Measurements from ENCODE around the gene SLC22A12.

Gene SLC22A12

GRCh38 chr11:64590763-64591221, at the start of gene SLC22A12:
TSS of gene SLC22A12 (plus strand) at chr11:64591220. CDS start at chr11:64591557, 337 bp downstream.
- H3K4me3 ChIP-seq (ENCODE audit: low read depth, low read length), result no peak within 1 kb of the TSS
- H3K36me3 ChIP-seq (ENCODE audit: control insufficient read depth, insufficient read depth, low read length), result no peaks in the 10 kb centered on the region
- no peaks in the 10 kb centered on the region for H3K27me3 ChIP-seq (ENCODE audit: control insufficient read depth, insufficient read depth, low read length)
- H3K4me1 ChIP-seq (ENCODE audit: control insufficient read depth, insufficient read depth, low read length), result no peaks in the 10 kb centered on the region
- no peak within 1 kb of the TSS for H3K27ac ChIP-seq (ENCODE audit: low read depth, low read length)
- no peak within 1 kb of the TSS for H3K9ac ChIP-seq (ENCODE audit: low read depth, low read length)
- H3K9me3 ChIP-seq (ENCODE audit: control insufficient read depth, insufficient read depth, low read length), result peaks cover 11% of the 10 kb centered on the region; the same call in 1 of the 2 replicates

- H3K4me3 ChIP-seq (ENCODE audit: low read depth, low read length), result no peak overlapping the region
- no peak overlapping the region for H3K9ac ChIP-seq (ENCODE audit: low read depth, low read length)
- no peaks in the 10 kb centered on the region for H3K9me3 ChIP-seq (ENCODE audit: control insufficient read depth, insufficient read depth, low read length)
- H3K36me3 ChIP-seq (ENCODE audit: control insufficient read depth, insufficient read depth, low read length), result no peaks in the 10 kb centered on the region
- H3K27me3 ChIP-seq (ENCODE audit: control insufficient read depth, insufficient read depth, low read length), result no peaks in the 10 kb centered on the region
- H3K4me1 ChIP-seq (ENCODE audit: control insufficient read depth, insufficient read depth, low read length), result peaks cover 8% of the 10 kb centered on the region; the same call in 1 of the 2 replicates
- no peak overlapping the region for H3K27ac ChIP-seq (ENCODE audit: low read depth, low read length)
Observed at GRCh38 chr11:64542172-64543125, 48.6 kb upstream of the SLC22A12 start.

DNA sequence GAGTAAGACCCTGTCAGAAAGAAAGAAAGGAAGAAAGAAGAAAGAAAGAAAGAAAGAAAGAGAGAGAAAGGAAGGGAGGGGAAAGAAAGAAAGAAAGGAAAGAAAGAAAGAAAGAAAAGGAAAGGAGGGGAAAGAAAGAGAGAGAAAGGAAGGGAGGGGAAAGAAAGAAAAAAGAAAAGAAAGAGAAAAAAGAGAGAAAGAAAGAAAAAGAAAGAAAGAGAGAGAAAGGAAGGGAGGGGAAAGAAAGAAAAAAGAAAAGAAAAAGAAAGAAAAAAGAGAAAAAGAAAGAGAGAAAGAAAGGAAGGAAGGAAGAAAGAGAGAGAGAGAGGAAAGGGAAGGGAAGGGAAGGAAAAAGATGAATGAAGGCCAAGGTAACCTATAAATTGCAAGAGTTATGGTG, 47.2 kb upstream of the SLC22A12 start:
- H3K9me3 ChIP-seq (ENCODE audit: control insufficient read depth, insufficient read depth, low read length), result no peaks in the 10 kb centered on the region
- no peak overlapping the region for H3K9ac ChIP-seq (ENCODE audit: low read depth, low read length)
- peaks cover 8% of the 10 kb centered on the region; the same call in 1 of the 2 replicates for H3K4me1 ChIP-seq (ENCODE audit: control insufficient read depth, insufficient read depth, low read length)
- no peak overlapping the region for H3K4me3 ChIP-seq (ENCODE audit: low read depth, low read length)
- no peaks in the 10 kb centered on the region for H3K27me3 ChIP-seq (ENCODE audit: control insufficient read depth, insufficient read depth, low read length)
- H3K27ac ChIP-seq (ENCODE audit: low read depth, low read length), result no peak overlapping the region
- H3K36me3 ChIP-seq (ENCODE audit: control insufficient read depth, insufficient read depth, low read length), result no peaks in the 10 kb centered on the region

DNA sequence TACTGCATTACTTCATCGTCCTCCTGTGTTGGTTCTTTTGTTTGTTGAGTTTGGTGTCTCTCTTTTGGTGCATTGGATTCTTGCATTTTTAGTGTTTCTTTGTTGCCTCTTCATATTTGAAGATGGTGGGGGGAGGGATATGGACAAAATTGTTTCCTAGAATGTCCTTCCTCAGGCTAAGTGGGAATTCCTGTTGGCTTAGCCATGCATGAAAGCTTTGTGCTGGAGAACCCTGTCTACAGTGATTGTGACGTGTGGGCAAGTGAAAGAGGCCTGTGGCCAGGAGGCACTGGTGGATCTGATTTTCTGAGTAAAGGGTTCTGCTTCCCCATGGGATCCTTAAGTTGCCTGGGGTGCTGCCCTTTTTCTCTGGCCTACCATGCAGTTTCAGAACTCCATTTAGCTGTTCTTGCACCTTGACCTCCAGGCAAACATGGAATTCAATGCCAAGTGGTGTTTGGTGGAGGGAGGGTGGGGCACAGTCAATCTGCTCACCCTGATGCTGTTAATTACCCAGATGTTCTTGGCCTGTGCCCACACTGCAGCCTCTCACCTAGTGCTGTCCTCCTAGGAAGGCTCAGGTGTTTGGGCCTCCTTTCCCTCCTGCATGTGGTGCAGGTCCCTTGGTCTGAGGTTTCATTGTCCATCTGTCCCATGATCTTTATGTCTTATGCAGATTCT, 46.3 kb upstream of the SLC22A12 start:
- H3K4me1 ChIP-seq (ENCODE audit: control insufficient read depth, insufficient read depth, low read length), result peaks cover 4% of the 10 kb centered on the region; the same call in 1 of the 2 replicates
- H3K9me3 ChIP-seq (ENCODE audit: control insufficient read depth, insufficient read depth, low read length), result no peaks in the 10 kb centered on the region
- H3K9ac ChIP-seq (ENCODE audit: low read depth, low read length), result no peak overlapping the region
- H3K4me3 ChIP-seq (ENCODE audit: low read depth, low read length), result no peak overlapping the region
- H3K27me3 ChIP-seq (ENCODE audit: control insufficient read depth, insufficient read depth, low read length), result no peaks in the 10 kb centered on the region
- no peak overlapping the region for H3K27ac ChIP-seq (ENCODE audit: low read depth, low read length)
- H3K36me3 ChIP-seq (ENCODE audit: control insufficient read depth, insufficient read depth, low read length), result no peaks in the 10 kb centered on the region

GRCh38 chr11:64545619-64546018, 45.4 kb upstream of the SLC22A12 start:
- no peaks in the 10 kb centered on the region for H3K9me3 ChIP-seq (ENCODE audit: control insufficient read depth, insufficient read depth, low read length)
- H3K4me3 ChIP-seq (ENCODE audit: low read depth, low read length), result no peak overlapping the region
- no peaks in the 10 kb centered on the region for H3K4me1 ChIP-seq (ENCODE audit: control insufficient read depth, insufficient read depth, low read length)
- H3K36me3 ChIP-seq (ENCODE audit: control insufficient read depth, insufficient read depth, low read length), result no peaks in the 10 kb centered on the region
- H3K27ac ChIP-seq (ENCODE audit: low read depth, low read length), result no peak overlapping the region
- no peak overlapping the region for H3K9ac ChIP-seq (ENCODE audit: low read depth, low read length)
- no peaks in the 10 kb centered on the region for H3K27me3 ChIP-seq (ENCODE audit: control insufficient read depth, insufficient read depth, low read length)

DNA sequence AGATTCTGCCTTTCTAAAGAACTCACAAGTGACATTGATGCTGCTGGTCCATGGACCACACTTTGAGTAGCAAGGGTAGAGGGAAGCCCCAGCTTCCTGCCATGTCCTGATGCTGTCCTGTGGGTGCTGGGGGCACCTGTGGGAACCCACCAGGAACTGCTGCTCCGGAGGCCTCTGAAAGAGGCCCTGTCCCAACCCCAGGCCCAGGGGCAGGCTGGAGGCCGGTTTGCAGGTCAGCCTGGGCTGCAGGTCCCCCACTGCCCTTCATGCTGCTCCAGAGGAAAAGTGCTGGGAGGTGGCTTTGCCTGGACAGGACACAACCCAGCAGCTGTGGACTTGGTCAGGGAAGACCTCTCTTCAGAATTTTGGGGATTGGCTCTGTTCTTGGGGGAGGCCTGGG, 44.8 kb upstream of the SLC22A12 start:
- no peaks in the 10 kb centered on the region for H3K27me3 ChIP-seq (ENCODE audit: control insufficient read depth, insufficient read depth, low read length)
- H3K9ac ChIP-seq (ENCODE audit: low read depth, low read length), result no peak overlapping the region
- H3K4me1 ChIP-seq (ENCODE audit: control insufficient read depth, insufficient read depth, low read length), result no peaks in the 10 kb centered on the region
- H3K36me3 ChIP-seq (ENCODE audit: control insufficient read depth, insufficient read depth, low read length), result no peaks in the 10 kb centered on the region
- no peak overlapping the region for H3K4me3 ChIP-seq (ENCODE audit: low read depth, low read length)
- H3K27ac ChIP-seq (ENCODE audit: low read depth, low read length), result no peak overlapping the region
- no peaks in the 10 kb centered on the region for H3K9me3 ChIP-seq (ENCODE audit: control insufficient read depth, insufficient read depth, low read length)

DNA sequence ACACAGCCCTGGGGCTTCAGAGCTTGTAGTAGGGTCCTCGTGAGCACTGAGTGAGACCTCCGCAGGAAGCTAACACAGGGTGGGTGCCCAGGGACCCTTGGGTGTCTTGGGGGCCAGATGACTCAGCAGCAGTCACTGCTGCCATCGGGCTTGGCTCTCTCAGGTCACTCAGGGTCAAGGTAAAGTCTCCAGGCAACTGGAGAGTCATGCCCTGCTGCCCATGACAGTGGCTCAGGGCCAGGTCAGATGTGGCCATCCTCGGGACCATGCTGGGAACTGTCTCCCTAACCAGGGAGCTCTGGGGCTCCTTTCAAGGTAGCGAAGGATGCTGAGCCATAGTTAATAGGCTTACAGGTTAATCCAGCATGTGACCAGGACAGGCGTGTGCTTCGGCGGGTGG, 44.4 kb upstream of the SLC22A12 start:
- Histone ChIP-seq H3K4me1 (ENCODE audit: control insufficient read depth, insufficient read depth, low read length) (no peaks in the 10 kb centered on the region), H3K27me3 (ENCODE audit: control insufficient read depth, insufficient read depth, low read length) (no peaks in the 10 kb centered on the region), H3K9me3 (ENCODE audit: control insufficient read depth, insufficient read depth, low read length) (no peaks in the 10 kb centered on the region), H3K4me3 (ENCODE audit: low read depth, low read length) (no peak overlapping the region), H3K36me3 (ENCODE audit: control insufficient read depth, insufficient read depth, low read length) (no peaks in the 10 kb centered on the region), H3K27ac (ENCODE audit: low read depth, low read length) (no peak overlapping the region), H3K9ac (ENCODE audit: low read depth, low read length) (no peak overlapping the region)

GRCh38 chr11:64549969-64550368, 41.1 kb upstream of the SLC22A12 start:
- Histone ChIP-seq H3K27me3 (ENCODE audit: control insufficient read depth, insufficient read depth, low read length) (no peaks in the 10 kb centered on the region), H3K9me3 (ENCODE audit: control insufficient read depth, insufficient read depth, low read length) (no peaks in the 10 kb centered on the region), H3K27ac (ENCODE audit: low read depth, low read length) (no peak overlapping the region), H3K4me1 (ENCODE audit: control insufficient read depth, insufficient read depth, low read length) (no peaks in the 10 kb centered on the region), H3K4me3 (ENCODE audit: low read depth, low read length) (no peak overlapping the region), H3K9ac (ENCODE audit: low read depth, low read length) (no peak overlapping the region), H3K36me3 (ENCODE audit: control insufficient read depth, insufficient read depth, low read length) (no peaks in the 10 kb centered on the region)

- H3K9ac ChIP-seq (ENCODE audit: low read depth, low read length), result no peak overlapping the region
- no peaks in the 10 kb centered on the region for H3K36me3 ChIP-seq (ENCODE audit: control insufficient read depth, insufficient read depth, low read length)
- peaks cover 6% of the 10 kb centered on the region for H3K4me1 ChIP-seq (ENCODE audit: control insufficient read depth, insufficient read depth, low read length)
- no peaks in the 10 kb centered on the region for H3K27me3 ChIP-seq (ENCODE audit: control insufficient read depth, insufficient read depth, low read length)
- H3K27ac ChIP-seq (ENCODE audit: low read depth, low read length), result no peak overlapping the region
- H3K9me3 ChIP-seq (ENCODE audit: control insufficient read depth, insufficient read depth, low read length), result no peaks in the 10 kb centered on the region
- no peak overlapping the region for H3K4me3 ChIP-seq (ENCODE audit: low read depth, low read length)
Observed at GRCh38 chr11:64553554-64554201, 37.3 kb upstream of the SLC22A12 start.

DNA sequence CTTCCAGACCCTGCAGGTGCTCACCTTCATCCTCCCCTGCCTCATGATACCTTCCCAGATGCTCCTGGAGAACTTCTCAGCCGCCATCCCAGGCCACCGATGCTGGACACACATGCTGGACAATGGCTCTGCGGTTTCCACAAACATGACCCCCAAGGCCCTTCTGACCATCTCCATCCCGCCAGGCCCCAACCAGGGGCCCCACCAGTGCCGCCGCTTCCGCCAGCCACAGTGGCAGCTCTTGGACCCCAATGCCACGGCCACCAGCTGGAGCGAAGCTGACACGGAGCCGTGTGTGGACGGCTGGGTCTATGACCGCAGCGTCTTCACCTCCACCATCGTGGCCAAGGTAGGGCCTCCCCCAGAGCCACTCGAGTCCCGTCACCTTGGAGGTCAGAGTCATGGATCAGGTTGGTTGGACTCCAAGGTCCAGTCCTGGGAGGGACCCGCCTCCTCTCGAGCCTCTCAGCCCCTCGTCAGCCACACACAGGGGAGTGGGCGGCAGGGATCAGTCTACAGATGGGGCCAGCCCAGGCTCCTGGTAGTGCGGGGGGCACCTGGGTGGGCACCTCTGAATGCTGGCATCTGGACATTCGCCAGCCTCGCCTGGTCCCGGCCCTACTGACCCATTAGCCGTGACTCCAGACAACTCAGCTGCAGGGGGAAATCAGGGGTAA, 34.8 kb upstream of the SLC22A12 start:
- no peaks in the 10 kb centered on the region for H3K36me3 ChIP-seq (ENCODE audit: control insufficient read depth, insufficient read depth, low read length)
- no peak overlapping the region for H3K27ac ChIP-seq (ENCODE audit: low read depth, low read length)
- H3K4me3 ChIP-seq (ENCODE audit: low read depth, low read length), result no peak overlapping the region
- H3K9me3 ChIP-seq (ENCODE audit: control insufficient read depth, insufficient read depth, low read length), result no peaks in the 10 kb centered on the region
- peaks cover 11% of the 10 kb centered on the region for H3K4me1 ChIP-seq (ENCODE audit: control insufficient read depth, insufficient read depth, low read length)
- no peaks in the 10 kb centered on the region for H3K27me3 ChIP-seq (ENCODE audit: control insufficient read depth, insufficient read depth, low read length)
- no peak overlapping the region for H3K9ac ChIP-seq (ENCODE audit: low read depth, low read length)
